DMS53 treated with DMSO at 0.1 percent for 48 hours (cell line): ENCODE measurements around the gene SLC15A3.

ENCODE experiments used
- DNase-seq: peaks from one replicate; lab custom pipeline; 2025; ENCODE audit not compliant: unreplicated experiment; lab: John Stamatoyannopoulos, UW

Gene SLC15A3

DNA sequence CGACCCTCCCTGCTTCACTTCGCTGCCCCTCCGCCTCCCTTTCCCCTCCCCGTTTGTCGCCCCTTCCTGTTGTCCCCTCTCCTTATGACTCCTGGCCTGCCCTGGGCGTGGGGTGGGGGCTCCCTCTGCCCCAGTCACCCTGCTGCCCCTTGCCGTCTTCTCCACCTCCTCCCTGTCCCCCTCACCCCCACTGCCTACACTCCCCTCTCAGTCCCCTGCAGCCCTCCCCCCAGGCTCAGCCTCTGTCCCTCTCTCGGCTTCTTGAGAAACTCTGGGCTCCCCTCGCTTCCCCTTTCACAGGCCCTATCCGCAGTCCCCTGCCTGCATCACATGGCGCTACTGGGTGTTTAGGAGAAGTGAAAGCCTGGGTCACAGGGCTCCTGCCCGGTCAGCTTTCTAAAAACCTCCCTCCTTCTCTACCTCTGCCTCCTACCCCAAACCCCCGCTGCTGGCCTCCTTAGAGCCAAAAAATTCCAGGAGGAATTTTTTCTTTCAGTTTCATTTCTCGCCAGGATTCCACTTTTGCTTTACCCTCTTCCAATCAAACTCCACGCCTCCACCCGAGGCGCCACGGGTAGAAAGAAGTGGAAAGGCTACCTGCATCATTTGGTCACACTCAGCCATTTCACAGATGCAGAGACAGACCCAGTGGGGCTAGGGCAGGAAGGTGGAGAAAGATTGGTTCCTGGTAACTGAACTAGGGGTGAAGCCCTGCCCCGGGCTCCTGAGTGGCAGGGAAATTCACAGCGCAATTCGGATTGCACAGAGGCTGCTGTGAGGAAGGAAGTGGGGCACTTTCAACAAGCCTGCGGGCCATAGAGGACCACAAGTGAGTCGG lies at the start of gene SLC15A3:
SLC15A3 (minus strand) TSS at position 273 of the 838 bp plus-strand sequence. CDS start 625 bp downstream, outside the sequence.
- DNase-seq = no peak

DNA sequence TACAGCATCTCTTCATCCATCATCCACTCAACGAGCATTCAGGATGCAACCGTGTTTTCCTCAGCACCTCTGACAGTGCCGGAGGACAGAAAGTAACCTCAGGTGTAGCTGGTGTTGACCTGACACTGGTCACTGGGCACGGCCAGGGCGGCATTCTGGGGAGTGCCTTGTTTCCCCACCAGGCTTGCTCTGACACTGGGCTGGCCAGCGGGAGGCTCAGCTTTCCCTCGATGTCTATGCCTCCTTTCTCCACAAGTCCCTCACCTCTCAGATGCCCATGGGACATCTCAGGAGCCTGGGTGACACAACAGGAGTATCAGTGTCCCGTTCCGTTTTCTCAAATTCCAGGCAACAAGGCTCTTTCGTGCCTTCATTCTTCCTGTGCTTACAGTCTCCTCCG lies 48.5 kb upstream of the SLC15A3 start:
- no peak for DNase-seq

- no peak for DNase-seq
These were observed 44.6 kb upstream of the SLC15A3 start for GRCh38 chr11:60996381-60997138.

DNA sequence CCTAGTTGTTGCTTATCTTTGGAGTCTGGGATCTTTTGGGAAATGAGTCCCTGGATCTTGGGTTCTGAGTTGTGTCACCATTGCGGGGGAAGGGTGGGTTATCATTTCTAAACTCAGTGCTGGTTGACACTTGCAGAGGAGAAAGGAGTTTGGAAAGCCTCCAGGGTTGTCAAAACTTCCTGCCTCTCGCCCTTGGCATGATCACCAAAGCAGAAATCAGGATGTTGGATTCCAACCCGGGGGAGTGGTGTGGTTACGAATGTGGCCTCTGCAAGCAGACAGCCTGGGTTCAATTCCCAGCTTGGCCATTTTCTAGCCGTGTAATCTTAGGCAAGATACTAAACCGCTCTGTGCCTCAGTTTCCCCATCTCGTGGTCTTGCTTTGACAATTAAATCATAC lies 43.8 kb upstream of the SLC15A3 start:
- DNase-seq = no peak

DNA sequence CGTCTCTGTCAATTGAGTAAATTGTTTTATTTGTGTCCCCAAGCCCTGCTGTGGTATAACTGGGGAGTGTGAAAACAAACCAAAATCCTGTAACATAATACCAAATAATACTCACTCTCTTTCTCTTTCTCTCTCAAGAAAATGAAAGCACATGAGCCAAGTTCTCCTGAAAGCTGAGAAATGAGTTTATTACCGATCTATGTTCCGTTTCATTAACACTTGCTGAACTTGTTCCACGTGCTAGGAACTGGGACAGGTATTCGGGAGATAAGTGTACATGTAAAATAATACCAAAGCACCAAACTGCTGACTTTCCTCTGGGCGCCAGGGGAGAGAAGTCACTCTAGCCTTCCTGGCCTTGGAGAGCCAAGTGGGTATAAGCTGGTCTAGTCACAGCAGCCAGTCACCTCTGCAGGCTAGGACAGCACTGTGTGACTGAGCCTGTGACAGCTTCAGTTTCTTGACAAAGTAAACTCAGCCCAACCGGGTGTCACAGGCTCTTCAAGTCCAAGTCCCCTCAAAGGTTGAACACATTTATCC lies 42.6 kb upstream of the SLC15A3 start:
- DNase-seq = no peak

DNA sequence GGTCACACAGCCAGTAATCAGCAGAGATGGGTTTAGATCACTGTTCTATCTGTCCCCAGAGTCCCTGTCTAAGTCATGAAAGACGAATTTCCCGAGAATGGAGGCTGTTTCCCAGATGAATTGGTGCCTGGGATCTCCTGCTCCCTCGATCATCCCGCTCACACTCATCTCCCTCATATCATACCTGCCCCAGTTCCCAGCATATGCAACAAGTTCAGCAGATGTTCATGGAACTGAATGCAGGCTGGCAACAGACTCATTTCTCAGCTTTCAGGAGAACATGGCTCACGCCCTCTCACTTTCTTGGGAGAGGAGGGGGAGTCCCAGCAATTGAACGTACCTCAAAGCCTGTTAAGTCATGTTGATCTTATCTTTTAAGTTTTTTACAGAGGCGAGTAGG lies 41.6 kb upstream of the SLC15A3 start:
- no peak for DNase-seq

GRCh38 chr11:60992842-60993409 lies 41.0 kb upstream of the SLC15A3 start:
- DNase-seq = no peak

GRCh38 chr11:60991457-60991856 lies 39.5 kb upstream of the SLC15A3 start:
- no peak for DNase-seq

- DNase-seq = no peak
These were observed 37.2 kb upstream of the SLC15A3 start for GRCh38 chr11:60989093-60989650.

- DNase-seq = no peak
These were observed 36.7 kb upstream of the SLC15A3 start for GRCh38 chr11:60988658-60989057.

DNA sequence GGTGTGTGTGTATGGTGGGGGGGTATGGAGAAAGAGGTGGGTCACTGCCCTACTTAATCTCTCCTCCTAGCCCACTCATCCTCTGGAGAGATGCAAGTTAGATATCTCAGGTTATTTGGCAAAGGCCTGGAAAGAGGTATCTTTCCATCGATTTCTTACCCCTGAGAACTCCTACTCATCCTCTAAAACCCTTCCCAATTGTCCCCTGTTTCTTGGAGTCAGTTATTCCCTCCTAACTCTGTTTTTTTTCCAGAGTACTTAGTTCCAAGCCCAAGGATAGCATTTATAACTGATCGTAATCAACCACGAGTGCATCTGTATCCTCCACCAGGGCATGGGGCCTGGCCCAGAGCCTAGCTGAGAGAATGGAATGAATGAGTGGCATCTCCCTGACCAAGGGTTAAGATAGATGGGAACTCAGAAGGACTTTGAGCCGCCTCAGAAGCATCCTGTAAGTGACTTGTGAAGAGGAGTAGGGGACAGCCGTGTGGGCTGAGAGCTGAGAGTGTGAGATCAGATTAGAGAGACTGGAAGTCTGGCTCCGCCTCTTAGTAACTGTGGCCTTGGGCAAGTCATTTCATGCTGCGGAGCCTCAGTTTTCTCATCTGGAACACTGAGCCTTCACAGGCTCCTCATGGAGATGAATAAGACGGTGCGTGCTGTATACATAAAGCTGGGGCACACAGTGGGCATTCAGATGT lies 35.8 kb upstream of the SLC15A3 start:
- DNase-seq = no peak

DNA sequence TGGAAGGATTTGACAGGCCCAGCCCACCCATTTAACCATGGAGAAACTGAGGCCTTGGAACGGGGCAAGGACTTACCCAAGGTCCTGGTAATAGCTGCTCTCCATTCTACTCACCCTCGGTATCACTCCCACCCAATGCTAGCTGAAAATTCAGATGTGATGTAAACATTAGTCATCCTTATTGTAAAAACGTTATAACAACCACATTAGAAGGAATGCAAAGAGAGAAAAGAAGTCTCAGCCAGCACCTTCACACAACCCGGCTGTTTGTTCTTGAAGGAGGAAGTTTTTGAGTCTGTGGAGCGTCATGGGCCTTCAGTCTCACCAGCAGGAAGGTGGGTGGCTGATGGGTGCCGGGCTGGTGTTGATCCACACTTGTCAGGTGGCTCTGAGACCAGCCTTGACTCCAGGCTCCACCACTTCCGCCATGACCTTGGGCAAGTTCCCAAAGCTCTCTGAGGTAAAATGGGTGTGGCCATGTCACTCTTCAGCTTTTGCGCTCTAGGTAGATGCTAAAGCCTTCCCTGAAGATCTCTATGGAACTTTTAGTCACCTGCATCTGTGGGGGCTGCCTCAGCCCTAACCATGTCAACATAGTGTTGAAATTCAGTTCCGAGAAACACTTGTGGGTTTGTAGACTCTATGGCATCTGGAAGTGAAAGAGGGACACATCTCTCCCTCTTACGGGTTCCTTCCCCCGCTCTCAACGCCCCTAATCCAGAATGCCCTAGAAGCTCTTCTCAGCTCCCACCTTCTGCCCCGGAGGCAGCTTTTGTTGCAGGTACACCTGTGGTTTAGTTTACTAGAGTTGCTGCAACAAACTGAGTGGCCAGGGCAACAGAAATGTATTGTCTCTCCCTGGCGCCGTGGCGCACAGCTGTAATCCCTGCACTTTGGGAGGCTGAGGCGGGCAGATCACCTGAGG lies 34.3 kb upstream of the SLC15A3 start:
- DNase-seq = no peak

- DNase-seq = no peak
These were observed 33.5 kb upstream of the SLC15A3 start for GRCh38 chr11:60985501-60985900.

- DNase-seq = no peak
These were observed 32.7 kb upstream of the SLC15A3 start for GRCh38 chr11:60984636-60985035.

- DNase-seq = no peak
These were observed 32.2 kb upstream of the SLC15A3 start for GRCh38 chr11:60984149-60984548.

DNA sequence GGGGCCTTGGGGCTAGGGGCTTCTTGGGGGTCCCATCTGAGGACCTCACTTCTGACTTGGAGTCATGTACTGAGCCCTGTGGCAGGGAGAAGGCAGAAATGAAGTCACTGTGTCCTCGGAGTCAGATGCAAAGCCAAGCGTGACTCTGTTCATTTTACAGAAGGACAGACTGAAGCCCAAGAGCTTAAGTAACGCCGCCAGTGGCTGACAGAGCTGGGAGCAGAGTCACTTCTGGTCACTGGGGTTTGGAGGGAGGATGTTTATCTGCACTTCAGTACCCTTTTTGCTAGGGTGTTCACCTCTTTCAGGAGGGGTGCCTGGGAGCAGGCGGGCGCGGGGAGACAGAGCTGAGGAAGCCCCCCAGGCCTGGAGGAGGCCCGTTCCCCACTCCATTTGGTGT lies 30.2 kb upstream of the SLC15A3 start:
- DNase-seq = no peak

DNA sequence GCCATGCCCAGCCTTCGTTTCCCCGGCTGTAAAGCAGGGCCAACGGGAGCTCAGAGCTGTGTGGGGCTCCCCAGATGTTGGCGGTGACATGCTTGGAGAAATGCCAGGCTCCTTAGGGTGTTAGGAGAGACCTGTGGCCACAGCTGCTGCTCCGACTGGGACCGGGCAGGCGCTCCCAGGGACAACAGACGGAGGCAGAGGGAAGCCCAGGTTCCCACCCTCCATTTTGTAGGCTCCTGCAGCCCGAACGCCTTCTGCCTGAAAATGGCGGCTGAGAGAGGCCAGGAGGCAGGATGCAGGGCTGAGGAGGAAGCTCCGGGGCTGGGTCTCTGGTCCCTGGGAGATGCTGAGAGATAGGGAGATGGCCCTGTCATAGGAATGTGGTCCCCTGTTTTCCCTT lies 29.5 kb upstream of the SLC15A3 start:
- no peak for DNase-seq

- no peak for DNase-seq
These were observed 26.8 kb upstream of the SLC15A3 start for GRCh38 chr11:60978546-60979380.

DNA sequence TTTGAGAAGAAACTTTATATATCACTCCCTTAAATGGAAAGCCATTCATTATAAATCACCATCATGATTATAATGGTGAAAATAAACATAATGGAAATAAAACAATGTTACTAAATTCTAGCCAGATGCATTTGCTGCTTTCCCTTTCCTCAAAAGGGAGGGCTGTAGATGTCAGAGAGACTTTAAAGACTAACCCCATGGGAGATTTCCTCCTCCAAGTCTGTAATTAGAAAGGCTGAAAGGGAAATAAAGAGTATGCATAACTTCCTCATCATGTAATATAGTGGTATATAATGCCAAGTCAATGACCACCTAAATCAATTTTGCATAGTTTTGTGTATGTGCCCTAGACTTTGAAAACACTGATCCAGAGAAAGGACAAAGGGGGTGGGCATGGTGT lies 25.9 kb upstream of the SLC15A3 start:
- DNase-seq = no peak
